Activated naive CD4-positive, alpha-beta T cell treated with anti-CD3 and anti-CD28 coated beads, Interleukin-2, amount 10 ng/mL, durations not matched to agents 7 days and 5 days (primary cell): Measurements from ENCODE around the gene UAP1.

Source experiments
- CTCF ChIA-PET: fragments of 350-600 bp; sonication (Branson Sonifier 250); formaldehyde crosslinking; loops from one replicate; lab custom pipeline; 2021; ENCODE audit warnings: antibody characterized with exemption; lab: Charles Lee
- DNase-seq: peaks from one replicate; pipeline ENCODE4 v3.0.0-alpha.2; 2020
- H3K27ac Mint-ChIP-seq: one replicate; pipeline ENCODE4 v1.8.0; 2021; ENCODE audit warnings: mild to moderate bottlenecking, moderate library complexity, mixed read lengths
- H3K27me3 Mint-ChIP-seq: one replicate; pipeline ENCODE4 v1.8.0; 2021; ENCODE audit warnings: mild to moderate bottlenecking, mixed read lengths
- H3K36me3 Mint-ChIP-seq: one replicate; pipeline ENCODE4 v1.8.0; 2021; ENCODE audit warnings: mixed read lengths
- H3K4me1 Mint-ChIP-seq: one replicate; pipeline ENCODE4 v1.8.0; 2021; ENCODE audit warnings: mixed read lengths
- H3K4me3 Mint-ChIP-seq: one replicate; pipeline ENCODE4 v1.8.0; 2021; ENCODE audit warnings: mild to moderate bottlenecking, moderate library complexity, mixed read lengths
- H3K9me3 Mint-ChIP-seq: one replicate; pipeline ENCODE4 v1.8.0; 2021; ENCODE audit warnings: mixed read lengths

The UAP1 gene

DNA sequence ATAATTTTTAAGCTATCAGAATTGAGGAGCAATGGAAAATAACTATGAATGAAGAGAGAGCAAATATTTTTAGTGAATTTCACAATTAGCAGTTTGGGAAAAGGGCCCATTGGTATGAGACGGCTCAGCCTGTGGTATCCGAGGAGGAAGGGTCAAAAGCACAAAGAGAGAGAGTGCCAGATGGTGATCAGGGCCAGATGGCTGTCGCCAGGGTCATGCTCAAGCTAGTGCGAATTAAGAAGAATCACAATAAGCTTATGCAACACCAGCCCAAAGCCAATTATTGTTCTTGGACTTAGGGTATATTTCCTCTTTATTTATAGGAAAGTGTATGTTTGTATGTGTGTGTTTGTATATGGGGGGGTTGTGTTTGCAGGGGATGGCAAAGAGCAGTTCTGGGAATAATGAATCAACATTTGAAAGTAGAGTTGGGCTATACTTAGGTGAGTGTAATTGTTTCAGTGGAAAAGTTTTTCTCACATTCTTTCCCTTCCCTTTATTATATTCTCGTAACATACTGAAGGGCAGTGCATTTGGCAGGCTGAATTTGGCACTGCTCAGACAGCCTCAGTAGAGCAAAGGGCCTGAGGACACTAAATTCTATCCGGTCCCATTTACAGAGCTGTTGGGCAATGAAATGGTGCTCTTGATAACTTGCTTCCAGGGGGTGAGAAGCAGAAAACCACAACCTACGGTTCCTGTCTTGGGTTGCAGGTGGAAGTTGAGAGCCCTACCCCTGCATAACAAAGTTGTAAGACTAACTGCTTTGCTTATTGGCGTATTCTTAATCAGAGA lies 51.3 kb downstream of the UAP1 start:
- H3K27ac Mint-ChIP-seq = no peak overlapping the region
- H3K36me3 Mint-ChIP-seq = no peaks in the 10 kb centered on the region
- H3K9me3 Mint-ChIP-seq = peaks cover 10% of the 10 kb centered on the region
- no peaks in the 10 kb centered on the region for H3K27me3 Mint-ChIP-seq
- DNase-seq = no peak
- no peak overlapping the region for H3K4me3 Mint-ChIP-seq
- H3K4me1 Mint-ChIP-seq = no peaks in the 10 kb centered on the region
- CTCF ChIA-PET = interaction anchor here (0.7 to 1.4 kb wide), 10 partner anchors 9 to 703 kb away, joined by 3 to 7 read pairs (median 3); no protein-coding TSS in a partner anchor

DNA sequence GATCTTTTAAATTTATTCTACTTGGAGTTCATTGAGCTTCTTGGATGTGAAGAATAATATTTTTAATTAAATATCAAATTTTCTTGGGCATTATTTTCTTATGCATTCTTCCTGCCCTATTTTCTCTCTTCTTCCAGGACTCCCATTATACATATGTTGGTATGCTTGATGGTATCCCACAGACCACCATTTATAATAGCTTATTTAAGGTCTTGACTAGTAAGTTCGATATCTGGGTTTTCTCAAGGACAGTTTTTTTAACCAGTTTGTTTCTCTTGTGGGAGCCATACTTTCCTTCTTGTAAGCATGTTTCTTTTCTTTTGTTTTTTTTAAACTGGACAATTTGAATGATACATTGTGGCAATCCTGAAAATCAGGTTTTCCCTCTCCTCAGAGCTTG lies 55.3 kb downstream of the UAP1 start:
- peaks cover 10% of the 10 kb centered on the region for H3K9me3 Mint-ChIP-seq
- CTCF ChIA-PET = no interaction called here
- no peak overlapping the region for H3K27ac Mint-ChIP-seq
- no peaks in the 10 kb centered on the region for H3K4me1 Mint-ChIP-seq
- no peaks in the 10 kb centered on the region for H3K36me3 Mint-ChIP-seq
- no peak overlapping the region for H3K4me3 Mint-ChIP-seq
- DNase-seq = no peak
- no peaks in the 10 kb centered on the region for H3K27me3 Mint-ChIP-seq

GRCh38 chr1:162617513-162617912 lies 56.0 kb downstream of the UAP1 start:
- CTCF ChIA-PET = interaction anchor here (0.6 kb wide), 1 partner anchor 940 kb away, joined by 3 read pairs; no protein-coding TSS in a partner anchor

DNA sequence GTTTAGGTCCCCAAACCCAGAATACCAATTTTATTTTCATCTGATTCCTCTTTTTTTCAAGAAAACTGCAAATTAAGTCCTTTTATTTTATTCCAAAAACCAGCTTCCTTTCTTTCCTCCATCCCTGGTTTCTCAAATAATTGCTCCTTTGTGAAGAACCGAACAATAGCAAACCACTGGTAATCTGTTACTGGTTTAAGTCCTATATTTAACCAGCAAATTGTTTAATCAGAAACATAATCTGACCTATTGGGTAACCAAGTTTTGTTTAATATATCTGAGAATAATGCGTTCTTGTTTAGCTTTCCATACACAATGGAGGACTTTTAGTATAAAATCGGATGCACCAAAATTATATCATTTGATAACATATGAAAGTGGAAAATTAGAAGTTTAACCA lies 57.6 kb downstream of the UAP1 start:
- no peak overlapping the region for H3K27ac Mint-ChIP-seq
- H3K36me3 Mint-ChIP-seq = no peaks in the 10 kb centered on the region
- H3K27me3 Mint-ChIP-seq = no peaks in the 10 kb centered on the region
- no peak for DNase-seq
- H3K4me1 Mint-ChIP-seq = no peaks in the 10 kb centered on the region
- CTCF ChIA-PET = no interaction called here
- peaks cover 10% of the 10 kb centered on the region for H3K9me3 Mint-ChIP-seq
- no peak overlapping the region for H3K4me3 Mint-ChIP-seq

More at GRCh38 chr1:162617513-162617912, 56.0 kb downstream of the UAP1 start:
- Mint-ChIP-seq H3K4me1 (no peaks in the 10 kb centered on the region), H3K9me3 (peaks cover 10% of the 10 kb centered on the region), H3K4me3 (no peak overlapping the region), H3K27me3 (no peaks in the 10 kb centered on the region), H3K27ac (no peak overlapping the region), H3K36me3 (no peaks in the 10 kb centered on the region)
- no peak for DNase-seq

DNA sequence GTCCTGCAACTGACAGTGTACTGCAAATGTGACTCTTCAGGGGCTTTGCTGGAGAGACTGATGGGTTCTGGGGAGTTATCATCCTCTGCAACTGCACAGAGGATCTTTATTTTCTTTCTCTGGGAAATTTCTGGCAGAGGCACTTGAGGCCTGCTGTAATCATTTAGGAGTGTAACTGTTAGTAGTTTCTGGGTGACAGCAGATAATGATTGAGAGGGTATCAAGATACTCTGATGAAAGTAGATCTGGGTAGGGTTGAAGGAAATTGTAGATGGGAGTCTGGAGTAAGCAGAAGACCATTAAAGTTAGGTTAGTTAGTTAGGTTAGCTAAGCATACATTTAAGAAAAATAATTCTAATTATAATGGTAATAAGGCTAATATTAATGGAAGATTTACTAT lies 59.7 kb downstream of the UAP1 start:
- Mint-ChIP-seq H3K9me3 (peaks cover 10% of the 10 kb centered on the region), H3K36me3 (no peaks in the 10 kb centered on the region), H3K4me1 (no peaks in the 10 kb centered on the region), H3K27me3 (peaks cover 8% of the 10 kb centered on the region), H3K4me3 (no peak overlapping the region), H3K27ac (no peak overlapping the region)
- no peak for DNase-seq
- CTCF ChIA-PET = no interaction called here

- Mint-ChIP-seq H3K27ac (no peak overlapping the region), H3K4me1 (no peaks in the 10 kb centered on the region), H3K36me3 (no peaks in the 10 kb centered on the region), H3K9me3 (no peaks in the 10 kb centered on the region), H3K4me3 (no peak overlapping the region), H3K27me3 (peaks cover 10% of the 10 kb centered on the region)
- DNase-seq = no peak
- CTCF ChIA-PET = no interaction called here
These were observed 64.2 kb downstream of the UAP1 start for GRCh38 chr1:162625679-162626078.

GRCh38 chr1:162626094-162626493 lies 64.6 kb downstream of the UAP1 start:
- Mint-ChIP-seq H3K36me3 (no peaks in the 10 kb centered on the region), H3K27me3 (peaks cover 10% of the 10 kb centered on the region), H3K4me3 (no peak overlapping the region), H3K9me3 (no peaks in the 10 kb centered on the region), H3K4me1 (no peaks in the 10 kb centered on the region), H3K27ac (no peak overlapping the region)
- CTCF ChIA-PET = interaction anchor here (1.3 kb wide), 1 partner anchor 570 kb away, joined by 4 read pairs; no protein-coding TSS in a partner anchor
- no peak for DNase-seq

DNA sequence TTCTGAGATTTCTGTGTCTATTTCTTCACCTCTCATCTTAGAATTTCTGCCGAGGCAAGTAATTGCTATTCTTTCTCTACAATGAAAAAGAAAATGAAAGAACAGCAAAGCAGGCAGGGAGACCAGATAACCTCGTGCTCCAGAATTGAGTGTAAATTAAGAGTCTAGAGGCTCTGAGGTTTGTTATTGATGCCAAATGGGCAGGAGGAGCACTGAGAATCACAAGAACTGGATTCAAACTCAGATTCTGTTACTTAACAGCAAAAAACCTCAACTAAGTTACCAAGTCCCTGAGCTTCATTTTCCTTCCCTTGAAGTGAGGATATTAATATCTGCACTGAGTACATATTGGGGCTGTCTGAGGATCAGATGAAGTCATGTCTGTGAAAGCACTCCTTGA lies 65.2 kb downstream of the UAP1 start:
- H3K27me3 Mint-ChIP-seq = peaks cover 13% of the 10 kb centered on the region
- no peak for DNase-seq
- H3K9me3 Mint-ChIP-seq = no peaks in the 10 kb centered on the region
- H3K27ac Mint-ChIP-seq = no peak overlapping the region
- no peak overlapping the region for H3K4me3 Mint-ChIP-seq
- H3K4me1 Mint-ChIP-seq = no peaks in the 10 kb centered on the region
- CTCF ChIA-PET = interaction anchor here (1.3 kb wide), 1 partner anchor 571 kb away, joined by 4 read pairs; no protein-coding TSS in a partner anchor
- no peaks in the 10 kb centered on the region for H3K36me3 Mint-ChIP-seq

DNA sequence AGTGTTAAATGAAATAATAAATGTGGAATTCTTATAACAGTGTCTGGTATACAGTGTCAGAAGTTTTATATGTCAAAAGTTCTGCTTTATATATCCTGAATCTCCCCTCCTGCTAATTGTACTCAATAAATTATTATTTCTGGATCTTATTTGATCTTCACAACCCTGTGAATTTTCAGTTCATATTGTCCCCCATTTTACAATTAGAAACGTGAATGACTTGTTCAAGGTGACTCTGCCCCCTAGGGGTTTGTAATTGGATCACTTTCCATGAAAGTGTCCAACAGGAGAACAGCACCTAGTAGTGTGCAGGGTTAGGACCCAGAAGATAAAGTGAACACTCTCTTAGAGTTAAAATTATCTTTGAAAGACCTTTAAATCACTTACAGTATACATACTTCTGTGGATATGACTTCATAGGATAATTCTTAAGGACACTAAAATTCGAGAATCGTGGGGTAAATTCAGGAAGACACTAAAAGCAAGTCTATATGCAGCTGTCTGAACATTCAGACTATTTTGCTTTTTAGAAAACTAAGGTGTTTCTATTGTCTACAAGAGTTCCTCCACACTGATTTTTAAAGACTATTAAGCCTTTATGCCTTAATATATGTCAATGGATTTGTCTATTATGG lies 66.3 kb downstream of the UAP1 start:
- Mint-ChIP-seq H3K27me3 (peaks cover 13% of the 10 kb centered on the region), H3K4me1 (no peaks in the 10 kb centered on the region), H3K27ac (no peak overlapping the region), H3K36me3 (no peaks in the 10 kb centered on the region), H3K4me3 (no peak overlapping the region), H3K9me3 (no peaks in the 10 kb centered on the region)
- CTCF ChIA-PET = interaction anchor here (1.3 kb wide), 1 partner anchor 12 kb away, joined by 3 read pairs; no protein-coding TSS in a partner anchor
- no peak for DNase-seq

DNA sequence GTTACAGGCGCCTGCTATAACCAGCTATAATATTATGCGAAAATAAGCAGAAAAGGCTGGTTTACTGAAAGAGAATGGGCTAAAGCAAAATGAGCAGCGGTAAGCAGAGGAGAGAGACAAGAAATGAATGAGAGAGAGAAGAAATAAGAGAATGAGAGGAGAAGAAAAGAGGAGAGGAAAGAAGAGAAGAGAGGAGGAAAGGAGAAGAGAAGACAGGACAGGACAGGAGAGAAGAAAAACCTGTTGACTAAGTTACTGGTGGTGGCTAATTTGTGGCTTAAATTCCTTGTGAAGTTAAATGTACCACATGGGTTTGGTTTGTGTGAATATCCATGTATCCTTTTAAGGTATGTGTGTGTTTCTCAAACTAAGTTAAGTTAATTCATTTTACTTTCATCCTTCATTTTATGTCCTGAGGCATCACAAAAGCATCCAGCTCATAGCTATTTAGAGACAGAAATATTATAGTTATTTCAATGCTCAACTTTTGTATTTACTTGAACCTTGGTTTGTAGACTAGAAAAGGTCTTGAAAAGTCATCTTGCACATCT lies 67.6 kb downstream of the UAP1 start:
- Mint-ChIP-seq H3K27ac (no peak overlapping the region), H3K9me3 (no peaks in the 10 kb centered on the region), H3K4me1 (no peaks in the 10 kb centered on the region), H3K36me3 (no peaks in the 10 kb centered on the region), H3K4me3 (no peak overlapping the region), H3K27me3 (peaks cover 13% of the 10 kb centered on the region)
- DNase-seq = no peak
- CTCF ChIA-PET = interaction anchor here (1.3 kb wide), 2 partner anchors 11 to 271 kb away, joined by 3 read pairs; no protein-coding TSS in a partner anchor

GRCh38 chr1:162629651-162630050 lies 68.1 kb downstream of the UAP1 start:
- Mint-ChIP-seq H3K4me3 (no peak overlapping the region), H3K27me3 (peaks cover 13% of the 10 kb centered on the region), H3K27ac (no peak overlapping the region), H3K4me1 (no peaks in the 10 kb centered on the region), H3K36me3 (no peaks in the 10 kb centered on the region), H3K9me3 (no peaks in the 10 kb centered on the region)
- no peak for DNase-seq
- CTCF ChIA-PET = interaction anchor here (1.3 kb wide), 1 partner anchor 272 kb away, joined by 3 read pairs; no protein-coding TSS in a partner anchor

DNA sequence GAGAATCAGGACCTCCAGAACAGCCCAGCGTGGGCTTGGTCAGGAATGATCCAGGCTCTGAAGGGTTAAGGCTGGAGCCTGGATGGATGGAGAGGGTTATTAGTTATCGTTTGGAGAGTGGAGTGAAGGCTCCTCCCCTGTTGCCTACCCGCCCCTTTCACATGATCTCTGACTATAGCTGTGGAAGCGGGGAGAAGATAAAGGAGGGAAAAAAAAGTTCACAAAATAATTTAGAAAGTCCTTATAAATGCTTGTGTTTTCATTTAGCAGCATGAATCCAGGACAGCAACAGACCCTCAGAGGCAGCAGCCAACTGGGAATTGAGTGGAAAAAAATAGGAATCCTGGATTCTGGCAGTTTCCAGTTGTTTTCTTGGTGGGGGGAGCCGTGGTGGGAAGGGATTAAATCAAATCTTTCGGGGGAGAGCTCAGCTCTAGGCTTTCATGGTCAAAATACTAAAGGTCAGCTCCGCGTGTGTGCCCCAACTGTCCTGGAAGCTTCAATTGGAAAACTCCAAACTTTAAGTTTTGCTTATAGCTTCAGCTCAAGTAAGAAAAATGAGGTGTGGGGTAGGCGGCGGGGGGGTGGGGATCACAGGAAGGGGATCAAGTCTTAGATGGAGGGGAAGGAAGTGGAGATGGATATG lies 70.1 kb downstream of the UAP1 start:
- H3K36me3 Mint-ChIP-seq = no peaks in the 10 kb centered on the region
- no peak overlapping the region for H3K27ac Mint-ChIP-seq
- CTCF ChIA-PET = interaction anchor here (0.8 to 1.1 kb wide), 3 partner anchors 9 to 27 kb away, joined by 3 read pairs; no protein-coding TSS in a partner anchor
- no peaks in the 10 kb centered on the region for H3K4me1 Mint-ChIP-seq
- DNase-seq = no peak
- peaks cover 6% of the 10 kb centered on the region for H3K27me3 Mint-ChIP-seq
- no peak overlapping the region for H3K4me3 Mint-ChIP-seq
- no peaks in the 10 kb centered on the region for H3K9me3 Mint-ChIP-seq

DNA sequence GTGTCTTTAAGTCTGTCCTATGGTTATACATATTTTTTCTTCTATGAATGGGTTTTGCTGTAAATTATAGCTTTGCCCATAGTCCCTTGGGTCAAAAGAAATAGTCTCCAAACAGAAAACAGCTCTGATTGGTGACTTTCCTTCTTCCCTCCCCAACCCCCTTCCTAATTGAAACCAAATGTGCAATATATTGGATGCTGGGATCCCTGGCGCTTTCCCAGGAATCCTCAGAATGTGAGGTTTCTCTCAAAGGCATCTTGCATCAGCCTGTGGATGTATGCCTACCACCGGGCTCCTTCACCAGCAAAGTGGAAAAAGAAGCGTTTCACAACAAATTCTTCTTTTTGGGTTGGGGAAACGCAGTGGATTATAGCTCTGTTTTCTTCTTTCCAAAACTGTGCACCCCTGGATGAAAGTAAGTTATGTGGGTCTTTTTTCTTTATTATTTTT lies 70.7 kb downstream of the UAP1 start, which contains the start of gene DDR2:
DDR2 (plus strand) TSS at position 248 of the 450 bp plus-strand sequence. CDS start 86,600 bp downstream, outside the sequence.
- DNase-seq = no peak
- no peaks in the 10 kb centered on the region for H3K9me3 Mint-ChIP-seq
- H3K27me3 Mint-ChIP-seq = peaks cover 6% of the 10 kb centered on the region
- no peaks in the 10 kb centered on the region for H3K36me3 Mint-ChIP-seq
- no peak within 1 kb of the TSS for H3K27ac Mint-ChIP-seq
- H3K4me1 Mint-ChIP-seq = no peaks in the 10 kb centered on the region
- no peak within 1 kb of the TSS for H3K4me3 Mint-ChIP-seq
- CTCF ChIA-PET = interaction anchor here (1.1 kb wide), 1 partner anchor 20 kb away, joined by 3 read pairs; no protein-coding TSS in a partner anchor

DNA sequence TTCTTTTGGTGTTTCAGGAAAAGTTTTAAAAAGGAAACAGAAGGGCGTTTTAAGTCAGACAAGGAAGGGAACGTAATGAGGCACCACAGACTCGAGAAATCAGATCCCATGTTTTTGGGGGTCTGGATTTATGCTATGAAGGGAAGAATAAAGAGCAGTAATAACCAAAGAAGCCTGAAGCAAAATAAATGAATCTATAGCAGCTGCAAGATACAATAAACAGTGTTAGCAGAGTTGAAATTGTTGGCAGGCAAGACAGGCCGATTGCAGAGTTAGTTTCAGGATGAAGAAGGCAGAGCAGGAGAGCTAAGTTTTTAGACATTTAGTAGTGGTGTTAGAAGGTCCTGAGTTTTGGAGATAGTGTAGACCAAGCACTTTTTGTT lies 71.2 kb downstream of the UAP1 start:
- Mint-ChIP-seq H3K36me3 (no peaks in the 10 kb centered on the region), H3K4me3 (no peak overlapping the region), H3K27ac (no peak overlapping the region), H3K27me3 (peaks cover 6% of the 10 kb centered on the region), H3K4me1 (no peaks in the 10 kb centered on the region), H3K9me3 (no peaks in the 10 kb centered on the region)
- CTCF ChIA-PET = no interaction called here
- no peak for DNase-seq
